Loucy (cell line): ENCODE results near the gene UBXN6.

Experiments used
- EZH2phosphoT487 ChIP-seq: fragments of 200-600 bp; IDR thresholded peaks from 2 replicates; pipeline ENCODE4 v1.6.1; 2018; ENCODE audit warnings: antibody characterized with exemption, mild to moderate bottlenecking, moderate library complexity, borderline replicate concordance
- TF ChIP-seq, protein P1 (sequence below): fragments of 200-600 bp; sonication (generic); conservative IDR thresholded peaks from 2 replicates; pipeline ENCODE4 v1.5.1; 2014; ENCODE audit warnings: mild to moderate bottlenecking, antibody characterized with exemption, low read length

- TF ChIP-seq, protein P1, sequence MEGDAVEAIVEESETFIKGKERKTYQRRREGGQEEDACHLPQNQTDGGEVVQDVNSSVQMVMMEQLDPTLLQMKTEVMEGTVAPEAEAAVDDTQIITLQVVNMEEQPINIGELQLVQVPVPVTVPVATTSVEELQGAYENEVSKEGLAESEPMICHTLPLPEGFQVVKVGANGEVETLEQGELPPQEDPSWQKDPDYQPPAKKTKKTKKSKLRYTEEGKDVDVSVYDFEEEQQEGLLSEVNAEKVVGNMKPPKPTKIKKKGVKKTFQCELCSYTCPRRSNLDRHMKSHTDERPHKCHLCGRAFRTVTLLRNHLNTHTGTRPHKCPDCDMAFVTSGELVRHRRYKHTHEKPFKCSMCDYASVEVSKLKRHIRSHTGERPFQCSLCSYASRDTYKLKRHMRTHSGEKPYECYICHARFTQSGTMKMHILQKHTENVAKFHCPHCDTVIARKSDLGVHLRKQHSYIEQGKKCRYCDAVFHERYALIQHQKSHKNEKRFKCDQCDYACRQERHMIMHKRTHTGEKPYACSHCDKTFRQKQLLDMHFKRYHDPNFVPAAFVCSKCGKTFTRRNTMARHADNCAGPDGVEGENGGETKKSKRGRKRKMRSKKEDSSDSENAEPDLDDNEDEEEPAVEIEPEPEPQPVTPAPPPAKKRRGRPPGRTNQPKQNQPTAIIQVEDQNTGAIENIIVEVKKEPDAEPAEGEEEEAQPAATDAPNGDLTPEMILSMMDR, result no peak
- TF ChIP-seq EZH2phosphoT487, result no peak
Observed at GRCh38 chr19:4442819-4443146, 14.8 kb downstream of the UBXN6 start.
